BLaER1 (cell line): ENCODE data around the gene NT5DC1.

Experiments used
- H3K27ac ChIP-seq: shearing (Covaris generic); formaldehyde crosslinking; 2 replicates; pipeline ENCODE4 v1.8.1; 2022
- H3K27me3 ChIP-seq: shearing (Covaris generic); formaldehyde crosslinking; 2 replicates; pipeline ENCODE4 v1.8.1; 2022
- H3K36me3 ChIP-seq: shearing (Covaris generic); formaldehyde crosslinking; 2 replicates; pipeline ENCODE4 v1.8.1; 2022
- H3K4me1 ChIP-seq: shearing (Covaris generic); formaldehyde crosslinking; 2 replicates; pipeline ENCODE4 v1.8.1; 2022
- H3K4me2 ChIP-seq: shearing (Covaris generic); formaldehyde crosslinking; 2 replicates; pipeline ENCODE4 v1.8.1; 2022
- H3K4me3 ChIP-seq: shearing (Covaris generic); formaldehyde crosslinking; 2 replicates; pipeline ENCODE4 v1.8.1; 2022
- H3K9ac ChIP-seq: shearing (Covaris generic); formaldehyde crosslinking; 2 replicates; pipeline ENCODE4 v1.8.1; 2022
- H3K9me3 ChIP-seq: shearing (Covaris generic); formaldehyde crosslinking; 2 replicates; pipeline ENCODE4 v1.8.1; 2022
- H4K20me1 ChIP-seq: shearing (Covaris generic); formaldehyde crosslinking; 2 replicates; pipeline ENCODE4 v1.8.1; 2022
- Cebpa-rat ChIP-seq: shearing (Covaris generic); IDR thresholded peaks from 2 replicates; pipeline ENCODE4 v1.8.1; 2022

NT5DC1 gene

DNA sequence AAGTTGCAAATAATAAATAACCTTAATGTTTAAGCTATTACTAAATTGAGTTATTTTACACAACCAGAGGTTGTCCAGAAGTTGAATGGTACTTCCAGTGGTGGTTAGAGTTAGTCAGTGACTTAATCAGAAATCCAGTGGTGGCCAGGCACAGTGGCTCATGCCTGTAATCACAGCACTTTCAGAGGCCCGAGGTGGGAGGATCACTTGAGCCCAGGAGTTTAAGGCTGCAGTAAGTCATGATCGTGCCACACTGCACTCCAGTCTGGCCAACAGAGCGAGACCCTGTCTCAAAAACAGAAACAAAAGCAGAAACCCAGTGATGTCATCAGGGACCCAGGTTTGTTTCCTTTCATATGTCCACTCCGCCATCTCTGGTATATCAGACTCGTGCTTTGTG, 118.2 kb downstream of the NT5DC1 start:
- Histone ChIP-seq H4K20me1 (no peaks in the 10 kb centered on the region), H3K27ac (no peak overlapping the region), H3K4me3 (no peak overlapping the region), H3K36me3 (no peaks in the 10 kb centered on the region), H3K4me1 (no peaks in the 10 kb centered on the region), H3K4me2 (no peak overlapping the region), H3K9ac (no peak overlapping the region), H3K9me3 (no peaks in the 10 kb centered on the region), H3K27me3 (no peaks in the 10 kb centered on the region)
- TF ChIP-seq Cebpa-rat: no peak

DNA sequence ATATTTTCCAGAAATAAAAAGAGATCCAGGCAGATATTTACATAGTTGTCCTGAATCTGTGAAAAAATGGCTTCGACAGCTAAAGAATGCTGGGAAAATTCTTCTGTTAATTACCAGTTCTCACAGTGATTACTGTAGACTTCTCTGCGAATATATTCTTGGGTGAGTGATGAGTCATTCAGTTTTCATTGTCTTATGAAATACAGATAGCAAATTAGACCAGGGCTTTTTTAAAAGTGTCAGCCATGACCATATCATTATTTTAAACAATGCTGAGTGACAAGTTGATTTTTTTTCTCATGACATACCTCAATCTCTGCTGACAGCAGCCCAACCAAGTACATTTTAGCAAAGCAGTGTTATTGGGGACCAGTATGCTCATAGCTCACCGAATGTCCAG, 120.4 kb downstream of the NT5DC1 start:
- no peak for TF ChIP-seq Cebpa-rat
- Histone ChIP-seq H3K27ac (no peak overlapping the region), H3K4me1 (no peaks in the 10 kb centered on the region), H3K4me3 (no peak overlapping the region), H3K36me3 (no peaks in the 10 kb centered on the region), H3K9ac (no peak overlapping the region), H3K27me3 (no peaks in the 10 kb centered on the region), H3K9me3 (no peaks in the 10 kb centered on the region), H3K4me2 (no peak overlapping the region), H4K20me1 (no peaks in the 10 kb centered on the region)

DNA sequence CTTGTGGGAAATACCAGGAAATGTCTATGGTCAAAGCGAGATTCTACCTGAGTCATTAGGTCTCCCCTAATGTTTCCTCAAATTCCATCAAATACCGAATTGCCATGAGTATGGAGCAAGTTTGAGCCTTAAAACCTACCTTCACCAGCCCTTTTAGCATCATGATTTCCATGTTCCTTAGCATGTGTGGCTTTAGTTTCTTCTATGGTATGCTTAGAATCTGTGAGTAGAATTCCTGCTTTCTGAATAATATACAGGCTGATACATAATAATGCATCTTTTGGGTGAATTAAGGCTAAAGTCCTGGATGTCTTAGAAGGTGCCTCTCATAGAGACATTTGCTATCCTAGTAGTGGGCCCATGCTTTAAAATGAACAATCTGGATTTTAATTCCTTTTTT, 121.3 kb downstream of the NT5DC1 start:
- no peak overlapping the region for H3K4me3 ChIP-seq
- H3K9ac ChIP-seq: no peak overlapping the region
- TF ChIP-seq Cebpa-rat: no peak
- no peaks in the 10 kb centered on the region for H3K9me3 ChIP-seq
- no peaks in the 10 kb centered on the region for H3K36me3 ChIP-seq
- H3K4me1 ChIP-seq: no peaks in the 10 kb centered on the region
- H3K27ac ChIP-seq: no peak overlapping the region
- H3K27me3 ChIP-seq: no peaks in the 10 kb centered on the region
- H3K4me2 ChIP-seq: no peak overlapping the region
- H4K20me1 ChIP-seq: no peaks in the 10 kb centered on the region

DNA sequence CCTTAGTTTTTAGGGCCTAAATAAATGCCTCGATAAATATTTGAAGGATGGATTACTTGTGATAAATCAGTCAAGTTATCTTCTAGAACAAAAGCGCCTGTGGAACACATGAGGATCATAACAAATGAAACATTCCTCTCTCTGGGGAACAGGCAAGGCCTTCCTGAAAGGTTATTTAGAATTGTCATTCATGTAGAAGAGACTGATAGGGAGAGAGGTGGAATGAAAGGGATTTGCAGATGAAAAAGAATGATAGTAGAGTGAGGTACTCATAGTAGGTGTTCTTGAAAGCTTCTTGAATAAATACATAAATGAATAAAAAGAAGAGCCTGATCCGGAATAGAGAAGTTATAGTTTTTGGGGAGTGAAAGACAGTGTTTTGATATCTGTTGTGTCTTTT, 122.7 kb downstream of the NT5DC1 start:
- Histone ChIP-seq H3K9me3 (no peaks in the 10 kb centered on the region), H3K27me3 (no peaks in the 10 kb centered on the region), H3K4me1 (no peaks in the 10 kb centered on the region), H3K4me2 (no peak overlapping the region), H3K9ac (no peak overlapping the region), H3K27ac (no peak overlapping the region), H3K4me3 (no peak overlapping the region), H3K36me3 (no peaks in the 10 kb centered on the region), H4K20me1 (no peaks in the 10 kb centered on the region)
- TF ChIP-seq Cebpa-rat: no peak

DNA sequence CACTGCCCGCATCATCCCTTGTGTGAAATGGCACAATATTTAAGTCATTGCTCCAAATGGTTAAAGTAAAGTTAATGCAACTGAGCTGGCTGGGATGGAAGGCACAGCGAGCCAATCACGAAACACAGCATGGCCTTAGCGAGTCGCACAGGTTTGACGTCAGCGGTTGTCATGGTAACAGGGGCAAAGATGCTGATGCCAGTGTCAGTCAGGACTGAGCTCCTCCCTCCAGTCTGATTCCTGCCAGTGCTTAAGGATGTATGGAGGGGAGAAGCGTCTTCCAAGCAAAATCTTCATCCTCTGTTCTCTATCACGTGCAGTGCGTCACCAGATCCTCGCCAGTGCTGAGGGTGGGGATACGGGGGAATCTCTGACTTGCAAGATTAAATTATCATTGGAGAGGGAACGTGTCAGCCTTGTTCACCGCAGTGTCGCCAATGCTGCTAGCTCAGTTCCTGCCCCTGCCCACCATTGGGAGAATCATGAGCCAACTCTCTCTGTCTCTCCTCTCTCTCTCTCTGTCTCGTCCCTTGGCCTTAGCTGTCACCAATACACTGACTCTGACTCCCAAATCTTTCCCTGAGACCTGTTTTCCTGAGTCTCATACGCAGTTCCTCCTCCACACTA, 128.7 kb downstream of the NT5DC1 start:
- H3K9me3 ChIP-seq: no peaks in the 10 kb centered on the region
- no peak overlapping the region for H3K4me2 ChIP-seq
- TF ChIP-seq Cebpa-rat: no peak

DNA sequence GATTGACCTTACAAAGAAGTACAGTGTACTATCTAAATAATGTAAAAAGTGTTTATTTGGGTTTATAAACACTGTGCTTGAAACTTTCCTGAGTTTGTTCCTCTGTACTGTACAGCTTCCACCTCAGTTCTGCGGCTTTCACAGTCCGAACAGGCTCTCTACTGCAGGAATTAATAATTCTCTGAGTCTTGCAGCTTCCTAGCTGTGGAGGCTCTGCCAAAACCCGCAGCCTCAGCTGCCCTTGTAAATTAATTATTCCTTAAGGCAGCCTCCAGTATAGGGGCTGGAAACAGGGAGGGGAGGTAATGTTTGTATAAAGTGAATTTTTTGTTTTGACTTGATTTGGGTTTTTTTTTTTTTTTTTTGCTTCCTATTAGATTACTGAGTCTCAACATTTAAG, 134.0 kb downstream of the NT5DC1 start:
- H3K4me1 ChIP-seq: no peaks in the 10 kb centered on the region
- no peak overlapping the region for H3K4me2 ChIP-seq
- no peak overlapping the region for H3K27ac ChIP-seq
- no peak overlapping the region for H3K4me3 ChIP-seq
- no peaks in the 10 kb centered on the region for H4K20me1 ChIP-seq
- no peak overlapping the region for H3K9ac ChIP-seq
- TF ChIP-seq Cebpa-rat: no peak
- no peaks in the 10 kb centered on the region for H3K27me3 ChIP-seq
- H3K9me3 ChIP-seq: no peaks in the 10 kb centered on the region
- H3K36me3 ChIP-seq: peaks cover 12% of the 10 kb centered on the region; the same call in 1 of the 2 replicates

More for the DNA sequence above, 128.7 kb downstream of the NT5DC1 start:
- no peaks in the 10 kb centered on the region for H4K20me1 ChIP-seq
- H3K27me3 ChIP-seq: no peaks in the 10 kb centered on the region
- H3K27ac ChIP-seq: no peak overlapping the region
- H3K4me1 ChIP-seq: no peaks in the 10 kb centered on the region
- no peak overlapping the region for H3K4me3 ChIP-seq
- H3K9ac ChIP-seq: no peak overlapping the region
- no peaks in the 10 kb centered on the region for H3K36me3 ChIP-seq

DNA sequence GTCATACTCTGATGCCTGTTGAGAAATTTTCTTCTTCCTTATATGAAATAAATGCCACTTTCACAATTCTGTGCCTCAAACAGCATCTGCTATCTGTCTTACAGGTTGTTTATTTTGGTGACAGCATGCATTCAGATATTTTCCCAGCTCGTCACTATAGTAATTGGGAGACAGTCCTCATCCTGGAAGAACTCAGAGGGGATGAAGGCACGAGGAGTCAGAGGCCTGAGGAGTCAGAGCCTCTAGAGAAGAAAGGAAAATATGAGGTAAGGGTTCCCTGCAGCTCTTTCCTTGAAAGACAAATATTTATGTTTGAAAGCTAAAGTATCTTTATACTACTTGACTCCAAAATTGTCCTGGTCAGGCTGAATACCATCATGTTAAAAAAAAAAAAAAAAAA, 137.4 kb downstream of the NT5DC1 start:
- Histone ChIP-seq H3K27me3 (no peaks in the 10 kb centered on the region), H4K20me1 (no peaks in the 10 kb centered on the region), H3K4me1 (no peaks in the 10 kb centered on the region), H3K9me3 (no peaks in the 10 kb centered on the region), H3K36me3 (peaks cover 12% of the 10 kb centered on the region; the same call in 1 of the 2 replicates), H3K9ac (no peak overlapping the region), H3K4me2 (no peak overlapping the region), H3K4me3 (no peak overlapping the region), H3K27ac (no peak overlapping the region)
- TF ChIP-seq Cebpa-rat: no peak

DNA sequence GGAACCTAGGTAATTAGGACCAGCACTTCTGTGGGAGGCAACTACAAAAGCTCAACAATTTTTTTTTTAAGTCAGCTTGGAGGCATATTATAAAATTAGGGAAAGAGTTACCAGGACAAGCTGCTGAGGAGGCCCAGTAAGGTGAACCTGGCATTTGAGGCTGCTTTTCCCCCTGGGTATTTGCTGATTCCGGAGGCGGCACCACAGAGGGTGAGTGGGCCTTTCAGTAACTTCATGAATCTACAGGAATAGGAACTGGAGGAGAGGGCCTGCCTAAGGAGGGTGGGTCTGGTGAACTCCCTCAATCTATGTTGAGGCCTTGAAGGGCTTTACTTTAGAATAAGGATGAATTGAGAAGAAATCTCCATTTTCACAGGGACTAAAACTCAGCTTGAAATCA, 138.6 kb downstream of the NT5DC1 start:
- Histone ChIP-seq H3K9me3 (no peaks in the 10 kb centered on the region), H3K27me3 (no peaks in the 10 kb centered on the region), H3K4me1 (no peaks in the 10 kb centered on the region), H3K4me2 (no peak overlapping the region), H3K4me3 (no peak overlapping the region), H4K20me1 (no peaks in the 10 kb centered on the region), H3K27ac (no peak overlapping the region), H3K36me3 (peaks cover 12% of the 10 kb centered on the region; the same call in 1 of the 2 replicates), H3K9ac (no peak overlapping the region)
- no peak for TF ChIP-seq Cebpa-rat

DNA sequence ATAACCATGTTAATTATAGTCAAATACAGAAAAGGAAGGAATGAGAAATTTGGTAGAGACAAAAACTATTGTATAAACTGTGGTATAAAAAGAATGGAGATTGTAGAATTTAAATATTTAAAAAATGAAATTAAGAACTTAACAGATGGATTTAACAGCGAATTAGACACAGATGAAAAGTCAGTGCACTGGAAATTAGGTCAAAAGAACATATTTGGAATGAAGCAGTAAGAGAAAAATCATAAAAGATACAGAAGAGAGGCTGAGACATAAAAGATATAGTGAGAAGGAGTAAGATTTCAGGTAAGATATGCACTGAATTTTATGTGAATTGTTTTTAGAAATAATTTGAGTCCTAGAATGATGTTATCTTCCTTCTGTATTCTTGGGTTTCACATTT, 139.2 kb downstream of the NT5DC1 start:
- Histone ChIP-seq H3K4me1 (no peaks in the 10 kb centered on the region), H3K27ac (no peak overlapping the region), H3K4me2 (no peak overlapping the region), H3K27me3 (no peaks in the 10 kb centered on the region), H3K9ac (no peak overlapping the region), H3K9me3 (no peaks in the 10 kb centered on the region), H3K4me3 (no peak overlapping the region), H3K36me3 (peaks cover 12% of the 10 kb centered on the region; the same call in 1 of the 2 replicates), H4K20me1 (no peaks in the 10 kb centered on the region)
- TF ChIP-seq Cebpa-rat: no peak

DNA sequence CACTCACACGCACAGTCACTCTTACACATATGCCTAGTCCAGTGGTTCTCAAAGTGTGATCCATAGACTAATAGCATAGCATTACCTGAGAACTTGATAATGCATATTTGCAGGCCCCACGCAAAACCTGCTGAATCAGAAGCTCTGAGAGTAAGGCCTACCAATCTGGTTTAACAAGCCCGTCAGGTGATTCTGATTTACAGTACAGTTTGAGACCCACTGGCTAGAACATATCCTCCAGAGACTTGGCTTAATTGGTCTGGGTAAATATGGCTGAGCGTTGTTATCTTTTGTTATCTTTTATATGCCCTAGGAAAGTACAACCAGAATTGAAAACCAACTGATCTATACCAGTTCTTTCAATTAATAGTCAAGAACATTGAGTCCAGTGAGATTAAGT, 143.6 kb downstream of the NT5DC1 start:
- H3K4me2 ChIP-seq: no peak overlapping the region

DNA sequence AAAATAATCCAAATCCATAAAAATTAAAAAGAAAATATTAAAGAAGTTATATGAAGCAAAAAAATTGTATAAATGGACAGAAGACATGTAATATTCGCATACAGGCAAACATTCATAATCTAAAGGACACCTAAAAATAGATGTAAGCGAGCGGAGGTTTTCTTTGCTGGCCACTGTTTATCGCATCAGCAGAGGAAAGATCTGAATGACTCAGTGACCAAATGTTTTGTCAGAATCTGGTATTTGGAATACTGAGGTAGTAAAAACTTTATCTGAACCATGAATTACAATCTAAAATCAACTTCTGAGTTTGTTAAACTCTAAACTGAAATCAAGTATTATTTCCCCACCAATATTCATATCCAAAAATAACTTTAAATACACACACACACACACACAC, 145.4 kb downstream of the NT5DC1 start:
- Histone ChIP-seq H4K20me1 (peaks cover 18% of the 10 kb centered on the region), H3K9ac (no peak overlapping the region), H3K4me3 (no peak overlapping the region), H3K27ac (no peak overlapping the region), H3K4me1 (peaks cover 20% of the 10 kb centered on the region), H3K9me3 (no peaks in the 10 kb centered on the region), H3K27me3 (no peaks in the 10 kb centered on the region), H3K36me3 (no peaks in the 10 kb centered on the region), H3K4me2 (no peak overlapping the region)
- no peak for TF ChIP-seq Cebpa-rat

More for the DNA sequence above, 143.6 kb downstream of the NT5DC1 start:
- Histone ChIP-seq H3K36me3 (0 out of 2 replicates have a peak, but pooled peaks cover under 1% of the 10 kb centered on the region), H3K4me1 (0 out of 2 replicates have a peak, but pooled peaks cover 2% of the 10 kb centered on the region), H3K9me3 (no peaks in the 10 kb centered on the region), H3K9ac (no peak overlapping the region), H3K4me3 (no peak overlapping the region), H3K27ac (no peak overlapping the region), H4K20me1 (0 out of 2 replicates have a peak, but pooled peaks cover 4% of the 10 kb centered on the region), H3K27me3 (no peaks in the 10 kb centered on the region)
- no peak for TF ChIP-seq Cebpa-rat
